ENCODE data around the gene SGSM1. TPM values are rescaled to one million over a fixed set of nuclear protein-coding genes. Genes with fewer than 3 reads are reported as not detected.
A peak's percentile ranks its signal among the peaks of the same experiment; 100 is the strongest.

SGSM1 gene
- polyA plus RNA-seq, 1 experiment = not detected

DNA sequence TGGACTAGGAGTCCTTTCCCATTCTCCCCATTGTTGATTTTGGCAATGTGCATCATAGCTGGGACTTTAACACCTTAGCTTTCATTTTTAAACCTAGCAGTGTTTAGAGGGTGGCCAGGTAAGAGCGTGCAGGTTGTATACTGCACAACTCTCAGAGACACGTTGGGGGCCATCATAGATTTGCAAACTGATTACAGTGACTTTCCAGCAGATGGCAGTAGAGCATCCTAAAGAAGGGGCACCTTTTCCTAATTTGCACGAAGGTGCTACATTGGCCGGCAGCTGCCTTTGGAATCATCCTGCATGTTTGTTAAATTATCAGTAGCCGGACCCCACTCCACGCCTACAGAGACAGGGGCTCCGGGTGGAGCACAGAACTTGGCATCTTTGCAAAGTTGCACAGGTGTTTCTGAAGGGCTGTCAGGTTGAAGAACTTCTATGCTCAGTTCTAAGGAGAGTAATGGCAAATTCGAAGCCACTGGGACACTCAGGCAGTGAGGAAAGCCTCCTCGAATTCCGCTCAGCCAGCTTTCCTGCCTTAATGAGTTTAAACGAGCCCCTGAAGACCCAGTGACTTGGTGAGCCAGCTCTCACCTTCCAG, 132.8 kb downstream of the SGSM1 start:
- DNase-seq (ENCODE audit: low read depth, low spot score) = no peak
- peak; percentile 68 for TF ChIP-seq CTCF (IDR thresholded peaks at IDR 0.05; ENCODE audit: low read depth, low read length)
- no peaks in the 10 kb centered on the region for H3K9me3 ChIP-seq (ENCODE audit: control insufficient read depth, insufficient read depth, low read length)
- no peak overlapping the region for H3K4me3 ChIP-seq (ENCODE audit: low read depth, low read length)
- ChIA-PET CTCF (interaction anchor here (0.7 to 2.4 kb wide), 9 partner anchors 8 to 167 kb away, joined by 3 to 12 read pairs (median 4); no protein-coding TSS in a partner anchor), POLR2A (no interaction called here)
- H3K27ac ChIP-seq (ENCODE audit: low read depth, low read length) = no peak overlapping the region
- H3K27me3 ChIP-seq (ENCODE audit: control insufficient read depth, insufficient read depth, low read length) = no peaks in the 10 kb centered on the region

DNA sequence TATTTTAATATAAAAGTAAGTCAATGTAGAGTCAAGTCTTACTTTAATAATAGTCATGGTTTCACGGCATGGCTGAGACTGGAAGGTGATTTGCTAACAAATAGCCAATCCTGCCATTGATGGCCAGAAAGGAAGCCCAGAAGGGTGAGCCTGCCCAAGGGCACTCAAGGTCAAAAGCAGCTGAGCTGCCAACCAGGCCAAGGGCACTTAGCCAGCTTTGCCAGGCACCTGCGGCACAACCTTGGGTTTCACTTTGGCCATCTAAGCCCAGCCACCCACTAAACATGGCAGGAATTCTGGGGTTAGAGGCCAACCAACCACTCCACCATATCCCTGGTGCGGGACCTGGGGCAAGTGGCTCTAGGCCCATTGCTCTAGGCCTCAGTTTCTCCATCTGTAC, 136.3 kb downstream of the SGSM1 start:
- no peak overlapping the region for H3K27ac ChIP-seq (ENCODE audit: low read depth, low read length)
- DNase-seq (ENCODE audit: low read depth, low spot score) = no peak
- H3K4me3 ChIP-seq (ENCODE audit: low read depth, low read length) = no peak overlapping the region
- no peak for TF ChIP-seq CTCF (IDR thresholded peaks at IDR 0.05; ENCODE audit: low read depth, low read length)
- ChIA-PET POLR2A (no interaction called here), CTCF (interaction anchor here (0.5 kb wide), 1 partner anchor 99 kb away, joined by 3 read pairs; no protein-coding TSS in a partner anchor)
- H3K27me3 ChIP-seq (ENCODE audit: control insufficient read depth, insufficient read depth, low read length) = no peaks in the 10 kb centered on the region
- no peaks in the 10 kb centered on the region for H3K9me3 ChIP-seq (ENCODE audit: control insufficient read depth, insufficient read depth, low read length)

DNA sequence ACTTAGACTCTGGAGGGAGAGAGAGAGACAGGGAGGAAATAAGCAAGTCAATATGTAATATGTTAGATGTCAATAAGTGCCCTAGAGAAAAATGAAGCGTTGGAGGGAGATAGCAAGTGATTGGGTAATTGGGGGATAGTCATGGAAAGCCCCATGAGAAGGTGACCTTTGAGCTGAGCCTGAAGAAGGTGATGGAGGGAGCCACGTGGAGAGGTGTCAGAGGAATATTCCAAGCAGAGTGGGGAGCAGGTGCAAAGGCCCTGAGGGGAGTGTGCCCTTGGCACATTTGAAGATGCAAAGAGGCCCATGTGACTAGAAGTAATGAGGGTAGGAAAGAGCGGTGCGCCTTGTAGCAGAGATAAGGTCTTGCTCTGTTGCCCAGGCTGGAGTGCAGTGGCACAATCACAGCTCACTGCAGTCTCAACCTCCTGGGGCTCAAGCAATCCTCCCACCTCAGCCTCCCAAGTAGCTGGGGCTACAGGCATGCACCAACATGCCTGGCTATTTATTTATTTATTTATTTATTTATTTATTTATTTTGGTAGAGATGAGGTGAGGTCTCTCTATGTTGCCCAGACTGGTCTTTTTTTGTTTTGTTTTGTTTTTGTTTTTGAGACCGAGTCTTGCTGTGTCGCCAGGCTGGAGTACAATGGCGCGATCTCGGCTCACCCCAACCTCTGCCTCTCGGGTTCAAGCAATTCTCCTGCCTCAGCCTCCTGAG, 138.4 kb downstream of the SGSM1 start:
- CTCF ChIA-PET = no interaction called here
- TF ChIP-seq CTCF (IDR thresholded peaks at IDR 0.05; ENCODE audit: low read depth, low read length) = no peak
- H3K9me3 ChIP-seq (ENCODE audit: control insufficient read depth, insufficient read depth, low read length) = no peaks in the 10 kb centered on the region
- H3K27ac ChIP-seq (ENCODE audit: low read depth, low read length) = no peak overlapping the region
- POLR2A ChIA-PET = no interaction called here
- H3K4me3 ChIP-seq (ENCODE audit: low read depth, low read length) = no peak overlapping the region
- H3K27me3 ChIP-seq (ENCODE audit: control insufficient read depth, insufficient read depth, low read length) = no peaks in the 10 kb centered on the region
- no peak for DNase-seq (ENCODE audit: low read depth, low spot score)

DNA sequence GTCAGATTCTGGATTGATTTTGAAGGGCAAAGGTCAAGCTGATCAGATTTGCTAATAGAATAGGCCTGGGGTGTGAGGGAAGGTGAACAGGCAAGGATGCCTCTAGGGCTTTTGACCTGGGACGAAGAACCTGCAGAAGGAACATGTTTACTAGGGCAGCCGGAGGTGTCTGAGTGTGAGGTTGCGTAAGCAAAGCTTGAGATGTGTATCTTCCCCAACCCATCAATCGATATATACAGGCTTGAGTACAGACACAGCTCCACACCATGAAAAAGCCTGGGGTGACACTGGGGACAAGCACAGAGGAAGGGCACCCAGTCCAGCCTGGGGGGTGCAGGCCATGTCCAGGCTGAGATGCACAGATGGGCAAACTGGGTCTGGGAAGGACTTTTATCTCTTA, 139.4 kb downstream of the SGSM1 start:
- CTCF ChIA-PET = no interaction called here
- Histone ChIP-seq H3K27ac (ENCODE audit: low read depth, low read length) (no peak overlapping the region), H3K4me3 (ENCODE audit: low read depth, low read length) (no peak overlapping the region), H3K27me3 (ENCODE audit: control insufficient read depth, insufficient read depth, low read length) (no peaks in the 10 kb centered on the region), H3K9me3 (ENCODE audit: control insufficient read depth, insufficient read depth, low read length) (no peaks in the 10 kb centered on the region)
- TF ChIP-seq CTCF (IDR thresholded peaks at IDR 0.05; ENCODE audit: low read depth, low read length) = no peak
- POLR2A ChIA-PET = no interaction called here
- DNase-seq (ENCODE audit: low read depth, low spot score) = no peak

- CTCF ChIA-PET = interaction anchor here (0.6 kb wide), 1 partner anchor 1658 kb away, joined by 4 read pairs; no protein-coding TSS in a partner anchor
- Histone ChIP-seq H3K4me3 (ENCODE audit: low read depth, low read length) (no peak overlapping the region), H3K27ac (ENCODE audit: low read depth, low read length) (no peak overlapping the region), H3K27me3 (ENCODE audit: control insufficient read depth, insufficient read depth, low read length) (no peaks in the 10 kb centered on the region), H3K9me3 (ENCODE audit: control insufficient read depth, insufficient read depth, low read length) (no peaks in the 10 kb centered on the region; the same call in 1 of the 2 replicates)
- no peak for TF ChIP-seq CTCF (IDR thresholded peaks at IDR 0.05; ENCODE audit: low read depth, low read length)
- POLR2A ChIA-PET = no interaction called here
- DNase-seq (ENCODE audit: low read depth, low spot score) = no peak
Measured at GRCh38 chr22:24947383-24947782, 141.4 kb downstream of the SGSM1 start.
